HG03060 (cell line): ENCODE measurements around the gene EVA1A.

Experiments
- ATAC-seq: cut with Tn5 transposase; IDR thresholded peaks from one replicate; pipeline ENCODE4 v1.9.1; 2021; ENCODE audit warnings: low read depth, moderate number of reproducible peaks; ENCODE audit not compliant: unreplicated experiment

Gene EVA1A

GRCh38 chr2:75459565-75460310 lies 101.0 kb downstream of the EVA1A start:
- ATAC-seq = no peak

GRCh38 chr2:75458201-75458600 lies 102.5 kb downstream of the EVA1A start:
- no peak for ATAC-seq

- no peak for ATAC-seq
These were observed 103.9 kb downstream of the EVA1A start for GRCh38 chr2:75456825-75457224.

- no peak for ATAC-seq
These were observed 104.6 kb downstream of the EVA1A start for GRCh38 chr2:75456111-75456510.

GRCh38 chr2:75454241-75454620 lies 106.5 kb downstream of the EVA1A start:
- no peak for ATAC-seq

- ATAC-seq = no peak
These were observed 107.1 kb downstream of the EVA1A start for GRCh38 chr2:75453384-75454240.

- no peak for ATAC-seq
These were observed 110.7 kb downstream of the EVA1A start for GRCh38 chr2:75450068-75450467.

- ATAC-seq = no peak
These were observed 113.6 kb downstream of the EVA1A start for GRCh38 chr2:75447176-75447575.
